Spleen (tissue), 7 donors: ENCODE results near the gene MSI2.

Experiments used
- POLR2A ChIP-seq, 3 donors: fragments of 450-650 bp; IDR thresholded peaks; one replicate each; pipeline ENCODE4 v1.5.1; 2017; ENCODE audit warnings: antibody characterized with exemption in 3 of 3, mild to moderate bottlenecking in 1 of 3
- POLR2AphosphoS5 ChIP-seq, 3 donors: sonication (generic); formaldehyde crosslinking; IDR thresholded peaks; one replicate each; pipeline ENCODE4 v1.5.1; 2017; ENCODE audit warnings: antibody characterized with exemption in 3 of 3
- TF ChIP-seq, protein P1 (sequence below), 11 experiments: fragments of 200-600 bp in 7 of 11; fragments of 450-650 bp in 4 of 11; sonication (generic) in 4 of 11; IDR thresholded peaks in 8 of 11; conservative IDR thresholded peaks in 3 of 11; 1 replicate in 7 of 11; 2 replicates in 4 of 11; pipeline versions ENCODE4 v1.4.0 to v1.8.0; 2016 to 2021; ENCODE audit warnings: antibody characterized with exemption in 11 of 11, inconsistent platforms in 4 of 11, mild to moderate bottlenecking in 1 of 11
- donor health status: DM: no; HTN: no; CAD: no; lungs with moderate emphysema.
- donor health status: DM: no; HTN: no; CAD: no.
- donor health status: DM: no; HTN: no; CAD: no.

DNA sequence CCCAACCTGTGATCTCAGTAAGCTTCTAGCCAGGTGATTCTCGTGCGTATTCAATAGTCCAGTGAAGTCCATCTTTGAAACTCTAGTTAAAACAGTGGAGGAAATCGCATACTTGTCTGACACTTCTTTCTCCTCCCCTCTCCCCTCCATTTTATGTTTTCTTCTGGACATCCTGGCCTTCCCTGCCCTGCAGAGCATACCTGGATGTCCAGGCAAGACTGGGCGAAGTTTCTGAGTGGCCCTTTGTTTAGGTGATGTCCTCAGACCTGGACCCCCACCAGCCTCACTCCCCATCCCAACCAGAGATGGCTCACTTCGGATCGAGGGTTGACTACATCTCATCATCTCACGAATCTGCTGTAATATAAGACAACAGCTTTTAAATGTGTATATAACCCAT lies 423.0 kb downstream of the MSI2 start:
- TF ChIP-seq POLR2AphosphoS5 (IDR thresholded peaks at IDR 0.05) (no peak), POLR2A (IDR thresholded peaks at IDR 0.05) (no peak)
- TF ChIP-seq, protein P1, sequence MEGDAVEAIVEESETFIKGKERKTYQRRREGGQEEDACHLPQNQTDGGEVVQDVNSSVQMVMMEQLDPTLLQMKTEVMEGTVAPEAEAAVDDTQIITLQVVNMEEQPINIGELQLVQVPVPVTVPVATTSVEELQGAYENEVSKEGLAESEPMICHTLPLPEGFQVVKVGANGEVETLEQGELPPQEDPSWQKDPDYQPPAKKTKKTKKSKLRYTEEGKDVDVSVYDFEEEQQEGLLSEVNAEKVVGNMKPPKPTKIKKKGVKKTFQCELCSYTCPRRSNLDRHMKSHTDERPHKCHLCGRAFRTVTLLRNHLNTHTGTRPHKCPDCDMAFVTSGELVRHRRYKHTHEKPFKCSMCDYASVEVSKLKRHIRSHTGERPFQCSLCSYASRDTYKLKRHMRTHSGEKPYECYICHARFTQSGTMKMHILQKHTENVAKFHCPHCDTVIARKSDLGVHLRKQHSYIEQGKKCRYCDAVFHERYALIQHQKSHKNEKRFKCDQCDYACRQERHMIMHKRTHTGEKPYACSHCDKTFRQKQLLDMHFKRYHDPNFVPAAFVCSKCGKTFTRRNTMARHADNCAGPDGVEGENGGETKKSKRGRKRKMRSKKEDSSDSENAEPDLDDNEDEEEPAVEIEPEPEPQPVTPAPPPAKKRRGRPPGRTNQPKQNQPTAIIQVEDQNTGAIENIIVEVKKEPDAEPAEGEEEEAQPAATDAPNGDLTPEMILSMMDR (IDR thresholded peaks at IDR 0.05 in 8 of 11, conservative IDR thresholded peaks at IDR 0.05 in 3 of 11): no peak
